Measurements from ENCODE around the gene SPATA9. TPM values are rescaled to one million over a fixed set of nuclear protein-coding genes. Genes with fewer than 3 reads are reported as not detected.

Gene SPATA9
- total and polyA plus RNA-seq, 4 donors: 0.28 to 0.49 TPM; not detected in 2

GRCh38 chr5:95718738-95719137 lies 35.9 kb upstream of the SPATA9 start:
- H3K27me3 ChIP-seq (ENCODE audit: control insufficient read depth in 4 of 4, insufficient read depth in 4 of 4, low read length in 3 of 4): no peaks in the 10 kb centered on the region
- no peak overlapping the region for H3K27ac ChIP-seq (ENCODE audit: low read depth in 1 of 2, low read length in 2 of 2)
- H3K9me3 ChIP-seq (ENCODE audit: control insufficient read depth in 4 of 4, low read length in 3 of 4): no peaks in the 10 kb centered on the region
- WGBS: 91% methylated on average over 2 of the region's 2 CpGs
- no peaks in the 10 kb centered on the region for H3K36me3 ChIP-seq (ENCODE audit: control insufficient read depth in 4 of 4, insufficient read depth in 3 of 4, low read depth in 1 of 4, low read length in 3 of 4)
- no peak for TF ChIP-seq SP1 (IDR thresholded peaks at IDR 0.05)
- no peak for TF ChIP-seq EGR1 (IDR thresholded peaks at IDR 0.05; ENCODE audit: low read depth in 2 of 2)
- TF ChIP-seq ATF3 (IDR thresholded peaks at IDR 0.05): no peak
- TF ChIP-seq MAX (IDR thresholded peaks at IDR 0.05): no peak
- no peak for TF ChIP-seq HNF4G (IDR thresholded peaks at IDR 0.05)
- no peak overlapping the region for H3K9ac ChIP-seq (ENCODE audit: low read depth in 1 of 2, low read length in 2 of 2)
- peaks cover 0 to 2% (median under 1%) of the 10 kb centered on the region in 4 donors for H3K4me1 ChIP-seq (ENCODE audit: control insufficient read depth in 4 of 4, insufficient read depth in 4 of 4, low read length in 3 of 4)
- H3K4me3 ChIP-seq (ENCODE audit: low read depth in 1 of 3, low read length in 3 of 3): no peak overlapping the region
- DNase-seq (ENCODE audit: low spot score): no peak

- no peak overlapping the region for H3K9ac ChIP-seq (ENCODE audit: low read depth in 1 of 2, low read length in 2 of 2)
- H3K27me3 ChIP-seq (ENCODE audit: control insufficient read depth in 4 of 4, insufficient read depth in 4 of 4, low read length in 3 of 4): no peaks in the 10 kb centered on the region
- TF ChIP-seq CTCF (IDR thresholded peaks at IDR 0.05; ENCODE audit: low read depth, low read length, missing input control) (no peak), EGR1 (IDR thresholded peaks at IDR 0.05; ENCODE audit: low read depth in 2 of 2) (no peak), GABPA (IDR thresholded peaks at IDR 0.05 in 1 of 2, conservative IDR thresholded peaks at IDR 0.05 in 1 of 2) (no peak), REST (IDR thresholded peaks at IDR 0.05) (no peak), HNF4A (conservative IDR thresholded peaks at IDR 0.05) (no peak), HNF4G (IDR thresholded peaks at IDR 0.05) (no peak), NR2F2 (IDR thresholded peaks at IDR 0.05) (no peak), MAX (IDR thresholded peaks at IDR 0.05) (no peak), FOXA2 (IDR thresholded peaks at IDR 0.05) (no peak), FOXA1 (IDR thresholded peaks at IDR 0.05) (no peak), RXRA (IDR thresholded peaks at IDR 0.05) (no peak), YY1 (IDR thresholded peaks at IDR 0.05) (no peak), SP1 (IDR thresholded peaks at IDR 0.05) (no peak), ATF3 (IDR thresholded peaks at IDR 0.05) (no peak), ZBTB33 (IDR thresholded peaks at IDR 0.05) (no peak), TAF1 (conservative IDR thresholded peaks at IDR 0.05) (no peak), RAD21 (IDR thresholded peaks at IDR 0.05) (no peak), JUND (IDR thresholded peaks at IDR 0.05) (no peak)
- H3K36me3 ChIP-seq (ENCODE audit: control insufficient read depth in 4 of 4, insufficient read depth in 3 of 4, low read depth in 1 of 4, low read length in 3 of 4): no peaks in the 10 kb centered on the region
- H3K4me1 ChIP-seq (ENCODE audit: control insufficient read depth in 4 of 4, insufficient read depth in 4 of 4, low read length in 3 of 4): peaks cover 0 to 1% (median 0%) of the 10 kb centered on the region in 4 donors
- DNase-seq (ENCODE audit: low spot score): no peak
- H3K9me3 ChIP-seq (ENCODE audit: control insufficient read depth in 4 of 4, low read length in 3 of 4): no peaks in the 10 kb centered on the region
- WGBS: 73% methylated on average over 2 of the region's 2 CpGs
- no peak overlapping the region for H3K27ac ChIP-seq (ENCODE audit: low read depth in 1 of 2, low read length in 2 of 2)
- H3K4me3 ChIP-seq (ENCODE audit: low read depth in 1 of 3, low read length in 3 of 3): no peak overlapping the region
Measured at GRCh38 chr5:95718203-95718602, 35.4 kb upstream of the SPATA9 start.

Measured in liver (tissue), 9 donors.